ENCODE data around the gene UNC13C. TPM values are rescaled to one million over a fixed set of nuclear protein-coding genes. Genes with fewer than 3 reads are reported as not detected.

UNC13C gene
- total RNA-seq, 1 donor from 2014 or later, result 0.04 TPM

- ATAC-seq, result no peak
Measured at GRCh38 chr15:54502416-54503075, 524.3 kb downstream of the UNC13C start.

- no peak for ATAC-seq
Measured at GRCh38 chr15:54504695-54505094, 526.5 kb downstream of the UNC13C start.

- no peak for ATAC-seq
Measured at GRCh38 chr15:54506977-54507524, 528.8 kb downstream of the UNC13C start.

- no peak for ATAC-seq
Measured at GRCh38 chr15:54514601-54515000, 536.4 kb downstream of the UNC13C start.

GRCh38 chr15:54515664-54516582, 537.7 kb downstream of the UNC13C start:
- ATAC-seq, result no peak

GRCh38 chr15:54517366-54517765, 539.1 kb downstream of the UNC13C start:
- no peak for ATAC-seq

GRCh38 chr15:54518156-54518882, 540.1 kb downstream of the UNC13C start:
- no peak for ATAC-seq

- ATAC-seq, result no peak
Measured at GRCh38 chr15:54519577-54519976, 541.3 kb downstream of the UNC13C start.

- ATAC-seq, result no peak
Measured at GRCh38 chr15:54520616-54521015, 542.4 kb downstream of the UNC13C start.

GRCh38 chr15:54521206-54521605, 543.0 kb downstream of the UNC13C start:
- no peak for ATAC-seq

- ATAC-seq, result no peak
Measured at GRCh38 chr15:54528021-54528420, 549.8 kb downstream of the UNC13C start.

GRCh38 chr15:54540721-54541120, 562.5 kb downstream of the UNC13C start:
- no peak for ATAC-seq

- ATAC-seq, result no peak
Measured at GRCh38 chr15:54547491-54547890, 569.2 kb downstream of the UNC13C start.

GRCh38 chr15:54550954-54551353, 572.7 kb downstream of the UNC13C start:
- no peak for ATAC-seq

GRCh38 chr15:54556231-54556630, 578.0 kb downstream of the UNC13C start:
- ATAC-seq, result no peak

- no peak for ATAC-seq
Measured at GRCh38 chr15:54559405-54560069, 581.3 kb downstream of the UNC13C start.

- no peak for ATAC-seq
Measured at GRCh38 chr15:54560417-54560816, 582.2 kb downstream of the UNC13C start.

- ATAC-seq, result no peak
Measured at GRCh38 chr15:54564166-54564565, 585.9 kb downstream of the UNC13C start.

- ATAC-seq, result no peak
Measured at GRCh38 chr15:54566654-54567053, 588.4 kb downstream of the UNC13C start.

- ATAC-seq, result no peak
Measured at GRCh38 chr15:54567408-54568035, 589.3 kb downstream of the UNC13C start.

- no peak for ATAC-seq
Measured at GRCh38 chr15:54568381-54568780, 590.1 kb downstream of the UNC13C start.

GRCh38 chr15:54571576-54571975, 593.3 kb downstream of the UNC13C start:
- ATAC-seq, result no peak
